GM18517 (cell line): ENCODE data around the gene OR5M11.
"Not testable (repeated sequence)": the region's sequence is repeated elsewhere in the genome, so short reads cannot be mapped to it uniquely, and the experiment has no call there.

Experiments
- ATAC-seq: cut with Tn5 transposase; IDR thresholded peaks from one replicate; pipeline ENCODE4 v1.9.1; 2021; ENCODE audit warnings: mild to moderate bottlenecking, moderate library complexity; ENCODE audit not compliant: unreplicated experiment

The OR5M11 gene

DNA sequence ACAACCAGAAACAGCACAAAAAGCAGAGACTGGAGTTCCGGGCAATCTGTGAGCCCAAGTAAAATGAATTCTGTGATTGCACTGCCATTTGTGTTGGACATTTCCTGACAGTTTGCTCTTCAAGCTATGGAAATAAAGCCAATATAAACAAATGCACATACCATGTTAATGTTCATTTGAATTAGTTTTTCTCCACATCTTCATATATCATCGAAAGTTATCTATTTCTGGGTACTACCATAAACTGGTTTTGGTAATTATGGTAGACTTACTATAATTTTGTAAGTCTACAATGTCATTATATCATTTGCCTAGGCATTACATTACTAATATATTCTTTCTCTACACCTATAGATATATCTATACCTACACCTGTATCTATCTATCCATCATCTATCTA is at the start of gene OR5M11:
TSS of gene OR5M11 (minus strand) at position 101 of the 400 bp plus-strand sequence. CDS start at position 101, 0 bp downstream.
- no peak for ATAC-seq

DNA sequence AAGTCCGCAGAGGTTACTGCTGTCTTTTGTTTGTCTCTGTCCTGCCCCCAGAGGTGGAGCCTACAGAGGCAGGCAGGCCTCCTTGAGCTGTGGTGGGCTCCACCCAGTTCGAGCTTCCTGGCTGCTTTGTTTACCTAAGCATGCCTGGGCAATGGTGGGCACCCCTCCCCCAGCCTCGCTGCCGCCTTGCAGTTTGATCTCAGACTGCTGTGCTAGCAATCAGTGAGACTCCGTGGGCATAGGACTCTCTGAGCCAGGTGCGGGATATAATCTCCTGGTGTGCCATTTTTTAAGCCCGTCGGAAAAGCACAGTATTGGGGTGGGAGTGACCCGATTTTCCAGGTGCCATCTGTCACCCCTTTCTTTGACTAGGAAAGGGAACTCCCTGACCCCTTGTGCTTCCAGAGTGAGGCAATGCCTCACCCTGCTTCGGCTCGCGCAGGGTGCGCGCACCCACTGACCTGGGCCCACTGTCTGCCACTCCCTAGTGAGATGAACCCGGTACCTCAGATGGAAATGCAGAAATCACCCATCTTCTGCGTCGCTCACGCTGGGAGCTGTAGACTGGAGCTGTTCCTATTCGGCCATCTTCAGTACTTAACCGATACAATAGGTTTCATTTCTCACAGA is 49.1 kb upstream of the OR5M11 start:
- not testable (repeated sequence) for ATAC-seq

DNA sequence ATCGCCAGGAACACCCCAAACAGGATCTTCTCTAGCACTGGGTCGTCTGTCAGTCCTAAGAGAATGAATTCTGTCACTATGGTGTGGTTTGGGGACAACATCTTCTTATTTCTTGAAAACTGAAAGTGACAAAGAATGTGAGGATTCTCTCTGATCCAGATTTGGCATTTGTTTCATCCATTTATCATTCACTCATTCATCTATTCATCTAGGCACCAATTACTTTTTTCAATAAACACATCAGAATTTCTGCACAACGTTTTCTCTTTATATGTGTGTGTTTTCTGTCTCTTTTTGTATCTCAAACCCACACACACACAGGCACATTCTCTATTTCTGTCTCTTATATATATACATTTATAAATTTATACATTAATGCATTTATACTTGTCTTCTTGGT is 34.6 kb upstream of the OR5M11 start, which contains the start of gene OR5M10:
TSS of gene OR5M10 (minus strand) at position 101 of the 400 bp plus-strand sequence. CDS start at position 101, 0 bp downstream.
- ATAC-seq: no peak

DNA sequence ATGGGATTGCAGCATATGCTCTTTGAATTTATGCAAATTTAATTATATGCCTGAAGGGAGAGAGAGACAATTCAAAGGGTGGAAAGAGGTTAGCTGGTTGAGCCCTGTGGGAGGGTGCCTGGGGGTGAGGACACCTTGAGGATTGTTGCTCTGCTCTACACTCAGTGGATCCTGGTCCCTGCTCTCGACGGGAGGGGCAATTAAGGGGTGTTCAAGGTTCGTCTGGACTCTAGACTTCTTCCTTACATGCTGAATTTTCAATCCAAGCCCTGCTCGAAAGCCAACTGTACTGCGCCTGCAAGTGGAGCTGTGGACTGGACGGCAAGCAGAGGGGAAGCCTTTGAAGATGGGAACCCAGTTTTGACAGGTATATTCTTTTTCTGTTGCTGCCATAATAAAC is 15.5 kb upstream of the OR5M11 start:
- no peak for ATAC-seq

DNA sequence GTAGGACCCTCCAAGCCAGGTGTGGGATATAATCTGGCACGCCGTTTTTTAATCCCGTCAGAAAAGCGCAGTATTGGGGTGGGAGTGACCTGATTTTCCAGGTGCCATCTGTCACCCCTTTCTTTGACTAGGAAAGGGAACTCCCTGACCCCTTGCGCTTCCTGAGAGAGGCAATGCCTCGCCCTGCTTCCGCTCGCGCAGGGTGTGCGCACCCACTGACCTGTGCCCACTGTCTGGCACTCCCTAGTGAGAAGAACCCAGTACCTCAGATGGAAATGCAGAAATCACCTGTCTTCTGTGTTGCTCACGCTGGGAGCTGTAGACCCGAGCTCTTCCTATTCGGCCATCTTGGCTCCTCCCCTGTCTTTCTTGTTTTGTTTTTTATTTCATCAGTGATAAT is 11.6 kb upstream of the OR5M11 start:
- ATAC-seq: not testable (repeated sequence)

DNA sequence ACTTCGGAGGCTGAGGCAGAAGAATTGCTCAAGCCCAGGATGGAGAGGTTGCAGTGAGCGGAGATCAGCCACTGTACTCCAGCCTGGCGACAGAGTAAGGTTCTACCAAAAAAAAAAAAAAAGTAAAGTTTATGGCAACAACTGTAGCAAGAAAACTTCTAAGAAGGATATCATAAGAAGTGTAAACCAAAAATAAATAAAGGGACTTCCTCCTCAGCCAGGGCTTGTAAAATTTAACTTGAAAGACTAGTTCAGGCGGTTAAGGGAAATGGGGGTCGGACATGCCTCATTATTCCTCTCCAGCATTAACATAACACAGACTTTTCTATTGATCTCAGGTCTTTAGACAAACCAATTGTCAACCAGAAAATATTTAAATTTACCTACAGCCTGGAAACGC is 2.5 kb upstream of the OR5M11 start:
- ATAC-seq: no peak

DNA sequence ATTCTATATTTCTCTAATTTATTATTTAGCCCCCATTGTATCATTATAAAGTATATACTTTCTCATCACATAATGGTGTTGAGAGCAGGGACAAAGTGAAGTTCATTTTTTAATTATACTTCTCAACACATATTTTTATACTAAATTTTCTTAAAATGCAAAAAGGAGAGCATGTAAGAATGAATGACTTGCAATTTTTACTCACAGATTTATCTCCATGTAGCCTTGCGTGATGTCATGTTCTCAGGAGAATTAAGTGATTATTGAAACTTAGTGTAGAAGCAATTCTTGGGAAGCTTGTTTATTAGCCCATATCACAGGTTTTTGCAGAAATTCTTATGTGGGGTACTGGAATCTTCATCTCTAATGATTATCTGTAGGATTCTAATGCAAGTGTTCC is 682 bp upstream of the OR5M11 start:
- ATAC-seq: no peak

DNA sequence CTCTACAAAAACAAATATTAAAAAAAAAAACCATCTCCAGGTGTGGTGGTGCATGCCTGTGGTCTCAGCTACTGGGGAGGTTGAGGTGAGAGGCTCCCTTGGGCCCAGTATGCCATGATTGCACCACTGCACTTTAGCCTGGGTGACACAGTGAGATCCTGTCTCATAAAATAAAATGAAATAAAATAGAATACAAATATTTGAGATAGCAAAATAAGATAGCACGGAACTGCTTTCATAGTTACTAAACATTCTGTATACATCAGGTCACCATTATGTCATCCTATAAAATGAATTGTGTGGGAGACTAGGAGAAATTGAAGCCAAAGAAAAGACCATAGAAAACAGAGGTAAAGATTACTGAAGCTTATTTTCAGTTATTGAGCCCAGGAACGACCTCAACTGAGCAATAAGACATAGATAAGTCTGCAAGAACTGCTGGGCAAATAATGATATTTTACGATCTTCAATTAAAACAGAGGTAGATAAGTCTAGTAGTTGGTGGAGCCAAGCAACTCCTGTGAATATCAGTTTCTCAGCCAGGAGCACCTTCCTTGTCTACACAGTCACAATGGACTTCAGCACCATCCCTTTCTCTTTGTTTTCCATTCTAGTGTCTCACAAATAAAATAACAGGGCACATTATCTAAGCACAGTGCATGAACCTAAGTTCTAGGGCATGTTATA is 9.9 kb downstream of the OR5M11 start:
- no peak for ATAC-seq

DNA sequence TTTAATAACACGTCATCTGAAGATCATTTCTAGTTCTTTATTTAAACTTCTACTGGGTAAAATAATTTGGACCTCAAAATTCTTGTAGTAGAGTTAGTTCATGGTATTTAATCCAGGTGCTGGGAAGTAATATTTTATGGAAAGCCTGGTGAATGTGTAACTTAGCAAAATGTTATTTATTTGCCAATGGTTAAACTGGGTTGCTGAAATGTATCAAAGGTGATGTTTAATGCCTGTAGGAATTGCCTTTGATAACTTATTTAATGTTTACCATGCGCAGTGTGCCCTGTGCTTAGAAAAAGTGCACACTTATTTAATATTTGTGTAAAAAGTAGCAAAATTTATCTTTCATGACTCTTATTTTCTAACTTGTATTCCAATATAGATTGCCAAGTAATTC is 11.2 kb downstream of the OR5M11 start:
- ATAC-seq: no peak

DNA sequence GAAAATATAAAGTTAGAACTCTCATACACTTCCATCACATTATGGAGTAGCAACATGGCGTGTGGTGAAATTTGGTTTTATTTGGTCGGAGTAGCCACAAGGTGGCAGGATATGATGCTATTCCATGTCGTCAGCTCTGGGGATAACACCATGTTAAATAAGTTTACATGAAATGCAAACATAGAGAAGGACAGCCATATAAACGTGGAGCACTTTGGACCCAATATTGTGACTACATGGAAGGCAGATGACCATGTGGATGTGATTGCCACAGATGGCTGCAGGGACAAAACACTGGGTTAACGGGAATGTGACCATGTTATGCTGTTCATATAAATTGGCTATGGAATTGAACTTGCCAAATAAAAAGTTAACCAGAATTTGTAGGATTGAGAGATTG is 21.0 kb downstream of the OR5M11 start:
- no peak for ATAC-seq

DNA sequence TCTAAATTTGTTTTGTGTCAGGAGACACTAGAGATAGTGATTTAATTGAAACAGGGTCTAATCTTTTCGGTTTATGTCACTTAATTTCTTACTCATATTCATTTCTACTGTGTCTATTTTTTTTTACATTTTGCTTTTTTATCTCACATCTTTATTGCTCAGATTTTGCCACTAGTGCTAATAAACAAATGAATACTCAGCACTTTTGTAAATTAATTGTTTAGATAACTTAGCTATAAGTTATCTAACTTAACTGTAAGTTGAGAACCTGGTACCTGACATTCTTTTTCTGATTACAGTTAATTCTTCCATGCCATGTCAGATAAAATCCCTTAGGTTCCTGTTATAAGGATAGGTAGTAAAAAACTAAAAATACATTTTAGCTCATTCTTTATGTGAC is 29.8 kb downstream of the OR5M11 start:
- no peak for ATAC-seq

DNA sequence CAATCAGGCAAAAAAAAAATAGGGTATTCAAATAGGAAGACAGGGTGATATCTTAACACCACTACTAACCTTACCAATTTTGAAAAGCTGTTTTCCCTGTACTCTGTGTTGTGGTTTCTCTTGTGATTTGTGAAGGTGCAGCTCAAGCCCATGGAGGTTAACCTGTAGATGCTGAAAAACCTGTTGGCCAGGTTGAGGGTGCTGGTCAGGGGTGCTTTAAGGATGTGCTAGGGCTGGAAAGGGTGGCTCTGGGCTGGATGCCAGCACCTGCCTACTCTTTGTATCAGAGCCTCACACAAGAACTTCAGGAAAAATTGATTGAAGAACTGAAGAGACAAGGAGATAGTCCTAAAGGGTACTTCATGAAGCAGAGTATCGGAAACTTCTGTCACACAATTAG is 33.6 kb downstream of the OR5M11 start:
- ATAC-seq: no peak

DNA sequence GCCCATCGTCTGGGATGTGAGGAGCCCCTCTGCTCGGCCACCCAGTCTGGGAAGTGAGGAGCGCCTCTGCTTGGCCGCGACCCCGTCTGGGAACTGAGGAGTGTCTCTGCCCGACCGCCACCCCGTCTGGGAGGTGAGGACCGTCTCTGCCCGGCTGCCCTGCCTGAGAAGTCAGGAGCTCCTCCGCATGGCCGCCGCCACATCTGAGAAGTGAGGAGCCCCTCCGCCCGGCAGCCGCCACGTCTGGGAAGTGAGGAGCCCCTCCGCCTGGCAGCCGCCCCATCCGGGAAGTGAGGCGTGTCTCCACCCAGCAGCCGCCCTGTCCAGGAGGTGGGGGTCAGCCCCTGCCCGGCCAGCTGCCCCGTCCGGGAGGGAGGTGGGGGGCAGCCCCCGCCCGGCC is 46.0 kb downstream of the OR5M11 start:
- no peak for ATAC-seq

DNA sequence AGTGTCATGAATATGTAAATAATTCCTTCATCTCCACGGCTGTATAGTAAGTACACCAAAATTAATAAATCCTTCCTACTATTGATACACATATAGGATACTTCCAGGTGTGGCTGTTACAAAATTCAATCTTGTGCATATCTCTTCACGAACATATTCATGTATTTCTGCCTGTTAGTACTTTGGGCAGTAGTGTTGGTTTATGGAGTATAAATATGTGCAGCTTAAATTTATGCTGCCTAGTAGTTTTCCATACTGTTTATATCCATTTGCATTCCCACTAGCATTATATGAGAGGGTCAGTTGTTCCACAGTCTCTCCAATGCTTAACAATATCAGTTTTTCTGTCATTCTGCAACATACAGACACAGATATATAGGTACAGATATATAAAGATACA is 47.9 kb downstream of the OR5M11 start:
- ATAC-seq: no peak
